IMR-90 (cell line): Measurements from ENCODE around the gene IFFO2. TPM values are rescaled to one million over a fixed set of nuclear protein-coding genes. Genes with fewer than 3 reads are reported as not detected.

ENCODE experiments used
- ATAC-seq: fragments of 200-7000 bp; cut with Tn5 transposase; 2 replicates; pipeline ENCODE4 v1.9.1; 2020; ENCODE audit warnings: low read depth, mild to moderate bottlenecking, moderate library complexity
- BruUV-seq: library from RNA; stranded (reverse); fragments of 400-500 nt; replicated peaks from 2 replicates; lab custom pipeline; 2021; lab: Mats Ljungman, UMichigan
- CTCF ChIA-PET: fragments of 300-600 bp; formaldehyde crosslinking; extraction: SDS; loops from one replicate; lab custom pipeline; 2021; ENCODE audit warnings: antibody characterized with exemption; lab: Yijun Ruan, JAX
- POLR2A ChIA-PET: fragments of 300-600 bp; sonication (Branson Sonifier 250); formaldehyde crosslinking; loops from one replicate; lab custom pipeline; 2022; ENCODE audit warnings: antibody characterized with exemption; ENCODE audit not compliant: unreplicated experiment; lab: Charles Lee
- DNase-seq: peaks from one replicate; pipeline ENCODE4 v3.0.0; 2013
- H2AFZ ChIP-seq: replicated peaks from 2 replicates; pipeline ENCODE3; 2013; ENCODE audit warnings: low read length, mild to moderate bottlenecking; ENCODE audit not compliant: poor library complexity
- H2AK5ac ChIP-seq: 2 replicates; pipeline ENCODE4 v1.6.1; 2013; ENCODE audit warnings: low read depth, low read length, inconsistent platforms
- H2AK9ac ChIP-seq: replicated peaks from 2 replicates; pipeline ENCODE3; 2013; ENCODE audit warnings: mild to moderate bottlenecking, low read depth, low read length, moderate library complexity; ENCODE audit not compliant: poor library complexity
- H2BK120ac ChIP-seq: 2 replicates; pipeline ENCODE4 v1.6.1; 2013; ENCODE audit warnings: low read depth, low read length, inconsistent platforms
- H2BK15ac ChIP-seq: 3 replicates; pipeline ENCODE4 v1.6.1; 2013; ENCODE audit warnings: low read depth, low read length, inconsistent platforms
- H2BK20ac ChIP-seq: 2 replicates; pipeline ENCODE4 v1.6.1; 2013; ENCODE audit warnings: low read depth, mild to moderate bottlenecking, inconsistent platforms, low read length, moderate library complexity
- H2BK5ac ChIP-seq: 2 replicates; pipeline ENCODE4 v1.6.1; 2013; ENCODE audit warnings: mild to moderate bottlenecking, low read depth, low read length, inconsistent platforms; ENCODE audit not compliant: poor library complexity, severe bottlenecking
- H3K14ac ChIP-seq: replicated peaks from 2 replicates; pipeline ENCODE4 v1.6.1; 2013; ENCODE audit warnings: low read depth, low read length, inconsistent platforms
- H3K18ac ChIP-seq: 2 replicates; pipeline ENCODE4 v1.6.1; 2013; ENCODE audit warnings: low read depth, low read length, control low read depth
- H3K23ac ChIP-seq: 2 replicates; pipeline ENCODE4 v1.6.1; 2013; ENCODE audit warnings: low read depth, low read length, inconsistent platforms
- H3K27ac ChIP-seq: 2 replicates; pipeline ENCODE4 v1.5.1; 2013; ENCODE audit warnings: mild to moderate bottlenecking, control low read depth, low read length; ENCODE audit not compliant: insufficient read depth
- H3K27me3 ChIP-seq: 2 replicates; pipeline ENCODE4 v1.6.1; 2013; ENCODE audit warnings: low read length; ENCODE audit not compliant: control insufficient read depth, insufficient read depth
- H3K36me3 ChIP-seq: 2 replicates; pipeline ENCODE4 v1.6.1; 2013; ENCODE audit warnings: low read length, mixed read lengths; ENCODE audit not compliant: control insufficient read depth, insufficient read depth
- H3K4ac ChIP-seq: 2 replicates; pipeline ENCODE4 v1.6.1; 2013; ENCODE audit warnings: low read depth, low read length, inconsistent platforms
- H3K4me1 ChIP-seq: 2 replicates; pipeline ENCODE4 v1.6.1; 2013; ENCODE audit warnings: low read length, mixed read lengths; ENCODE audit not compliant: control insufficient read depth, insufficient read depth
- H3K4me2 ChIP-seq: 2 replicates; pipeline ENCODE4 v1.6.1; 2013; ENCODE audit warnings: low read depth, mild to moderate bottlenecking, control low read depth, low read length, moderate library complexity
- H3K4me3 ChIP-seq: 2 replicates; pipeline ENCODE4 v1.5.1; 2013; ENCODE audit warnings: low read depth, mild to moderate bottlenecking, control low read depth, low read length, moderate library complexity; ENCODE audit not compliant: insufficient read depth
- H3K56ac ChIP-seq: 2 replicates; pipeline ENCODE4 v1.6.1; 2013; ENCODE audit warnings: low read length, inconsistent platforms; ENCODE audit not compliant: insufficient read depth; ENCODE audit errors: extremely low read depth
- H3K79me1 ChIP-seq, 2 experiments: 2 replicates each; pipeline ENCODE4 v1.6.1; 2013; ENCODE audit warnings: low read length in 2 of 2, inconsistent platforms in 1 of 2, low read depth in 1 of 2
- H3K9ac ChIP-seq: 2 replicates; pipeline ENCODE4 v1.6.1; 2013; ENCODE audit warnings: low read depth, low read length, control low read depth
- H3K9me1 ChIP-seq: 2 replicates; pipeline ENCODE4 v1.6.1; 2013; ENCODE audit warnings: low read length, inconsistent platforms; ENCODE audit not compliant: insufficient read depth
- H3K9me3 ChIP-seq: 2 replicates; pipeline ENCODE4 v1.6.1; 2013; ENCODE audit warnings: low read length; ENCODE audit not compliant: control insufficient read depth, insufficient read depth
- H4K20me1 ChIP-seq: 2 replicates; pipeline ENCODE4 v1.6.1; 2013; ENCODE audit warnings: low read length, inconsistent platforms; ENCODE audit not compliant: insufficient read depth
- H4K5ac ChIP-seq: 2 replicates; pipeline ENCODE4 v1.6.1; 2013; ENCODE audit warnings: mild to moderate bottlenecking, low read depth, low read length, control low read depth
- H4K8ac ChIP-seq, 2 experiments: 2 replicates each; pipeline ENCODE4 v1.6.1; 2013; ENCODE audit warnings: low read depth in 2 of 2, low read length in 2 of 2, control low read depth in 1 of 2, inconsistent platforms in 1 of 2
- H4K91ac ChIP-seq: 2 replicates; pipeline ENCODE4 v1.6.1; 2013; ENCODE audit warnings: low read depth, low read length, inconsistent platforms; ENCODE audit not compliant: insufficient read depth
- CEBPB ChIP-seq: IDR thresholded peaks from 2 replicates; pipeline ENCODE4 v1.6.1; 2012; ENCODE audit warnings: low read depth, low read length, improper control_type of control experiment
- MXI1 ChIP-seq: IDR thresholded peaks from 2 replicates; pipeline ENCODE4 v1.6.1; 2012; ENCODE audit warnings: low read depth, mild to moderate bottlenecking, low read length, moderate library complexity, borderline replicate concordance
- SMC3 ChIP-seq: fragments of 150-350 bp; IDR thresholded peaks from 2 replicates; pipeline ENCODE4 v1.6.1; 2016; ENCODE audit warnings: low read depth, mild to moderate bottlenecking, antibody characterized with exemption, low read length, moderate library complexity
- WGBS, 2 experiments: methylation state at CpG; one replicate each; pipeline versions ENCODE4 v1.1.5 to v1.1.7; 2013; ENCODE audit warnings: missing lambda C conversion rate in 2 of 2; ENCODE audit not compliant: insufficient read length in 1 of 2; ENCODE audit errors: extremely low coverage in 2 of 2; 5-methylcytosine and 5-hydroxymethylcytosine counted together
- dilution Hi-C: fragments of 300-500 bp; cut with HindIII; formaldehyde crosslinking; loops from one replicate; pipeline ENCODE4 v1.14.3; 2018; ENCODE audit warnings: low sequenced_read_pairs; ENCODE audit not compliant: unreplicated experiment
- in situ Hi-C: fragments of 300-500 bp; cut with MboI; formaldehyde crosslinking; loops from 3 replicates; pipeline ENCODE4 v1.14.3; 2019; ENCODE audit warnings: low sequenced_read_pairs, inconsistent platforms, mixed read lengths
- intact Hi-C: fragments of 100-400 bp; cut with micrococcal nuclease; formaldehyde crosslinking; loops from 2 replicates; pipeline ENCODE4 v1.10.0; 2022
- polyA plus RNA-seq, 3 experiments: library from polyadenylated mRNA; depleted of rRNA; stranded (reverse); fragments of >200 nt; gene quantifications; 2 replicates each; pipeline ENCODE4 v1.2.3, GENCODE V29; 2012; ENCODE audit warnings: low replicate concordance in 1 of 3
- total RNA-seq: library from RNA; depleted of rRNA; stranded (reverse); fragments of >200 nt; gene quantifications from 2 replicates; pipeline ENCODE4 v1.2.3, GENCODE V29; 2012

IFFO2 gene
- total and polyA plus RNA-seq, 2 of the 4 experiments (the other 2 are of a cell fraction), result 14.5 to 18.2 TPM

GRCh38 chr1:18891426-18891780 is 65.1 kb downstream of the IFFO2 start:
- Histone ChIP-seq H3K9me1 (peaks cover 6% of the 10 kb centered on the region), H2BK15ac (no peak overlapping the region), H3K9me3 (no peaks in the 10 kb centered on the region), H4K91ac (no peak overlapping the region), H3K4me3 (no peak overlapping the region), H3K27ac (no peak overlapping the region), H3K4ac (no peak overlapping the region), H2BK5ac (no peak overlapping the region), H2AFZ (no peak overlapping the region), H3K18ac (no peak overlapping the region), H4K20me1 (0 out of 2 replicates have a peak, but pooled peaks cover 3% of the 10 kb centered on the region), H2BK20ac (no peak overlapping the region), H2AK9ac (no peak overlapping the region), H3K4me1 (peaks cover 3% of the 10 kb centered on the region; the same call in 1 of the 2 replicates), H3K4me2 (no peak overlapping the region), H3K36me3 (peaks cover 3% of the 10 kb centered on the region), H3K23ac (no peak overlapping the region), H2AK5ac (no peak overlapping the region), H3K27me3 (no peaks in the 10 kb centered on the region), H3K14ac (no peak overlapping the region), H2BK120ac (no peak overlapping the region), H4K5ac (no peak overlapping the region), H3K56ac (no peak overlapping the region), H3K9ac (no peak overlapping the region), H3K79me1 (peaks cover 4 to 13% of the 10 kb centered on the region in 2 experiments; a peak in 2 of 4 replicates), H4K8ac (no peak overlapping the region)
- BruUV-seq, result no TSS peak
- WGBS, 2 experiments, result 83% methylated on average over 4 of the region's 7 CpGs; no CpG with 5 or more reads in 1 of the 2 experiments
- TF ChIP-seq MXI1 (no peak), CEBPB (no peak), SMC3 (no peak)
- dilution Hi-C loops (no loop called here), in situ Hi-C loops (no loop called here), intact Hi-C loops (no loop called here)
- ChIA-PET POLR2A (no interaction called here), CTCF (no interaction called here)
- DNase-seq (no peak), ATAC-seq (no peak)
